Ecto neural progenitor cell (in vitro differentiated cells): ENCODE data around the gene CHST1.

Source experiments
- DNase-seq: peaks from one replicate; pipeline ENCODE4 v3.0.0-alpha.2; 2018; ENCODE audit warnings: low spot score

Gene CHST1

GRCh38 chr11:45644981-45645889 is 20.2 kb downstream of the CHST1 start:
- no peak for DNase-seq

GRCh38 chr11:45643598-45644260 is 21.7 kb downstream of the CHST1 start:
- no peak for DNase-seq

GRCh38 chr11:45641961-45642360 is 23.5 kb downstream of the CHST1 start:
- no peak for DNase-seq

DNA sequence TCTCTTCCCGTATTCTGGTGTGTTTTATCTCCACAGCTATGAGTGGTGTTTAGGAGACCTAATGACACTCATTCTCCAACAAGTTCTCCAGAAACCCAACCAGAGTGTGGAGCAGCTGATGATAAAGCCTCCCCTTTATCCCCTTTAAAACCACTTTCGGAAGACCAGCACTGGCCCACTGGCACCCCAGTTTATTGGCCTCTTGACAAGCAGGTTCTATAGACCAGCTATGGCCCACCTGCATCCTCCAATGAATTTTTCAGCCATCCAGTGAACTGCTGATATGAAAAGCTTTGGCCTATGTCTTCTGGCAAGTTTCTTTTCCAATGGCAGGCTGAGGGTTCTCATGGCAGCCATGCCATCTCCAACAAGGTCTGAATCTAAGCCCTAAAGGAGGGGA is 27.4 kb downstream of the CHST1 start:
- DNase-seq = no peak

- DNase-seq = no peak
These were observed 29.5 kb downstream of the CHST1 start for GRCh38 chr11:45635907-45636306.

DNA sequence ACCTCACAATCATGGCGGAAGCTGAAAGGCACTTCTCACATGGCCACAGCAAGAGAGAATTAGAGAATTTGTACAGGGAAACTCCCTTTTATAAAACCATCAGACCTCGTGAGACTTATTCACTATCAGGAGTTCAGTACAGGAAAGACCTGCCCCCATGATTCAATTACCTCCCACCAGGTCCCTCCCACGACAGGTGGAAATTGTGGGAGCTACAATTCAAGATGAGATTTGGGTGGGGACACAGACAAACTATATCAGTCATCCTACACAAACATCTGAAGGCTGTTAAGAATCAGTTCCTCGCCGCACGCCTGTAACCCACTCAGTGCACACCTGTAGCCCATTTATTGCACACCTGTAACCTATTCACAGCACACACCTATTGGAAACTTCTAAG is 39.8 kb downstream of the CHST1 start:
- DNase-seq = no peak

- DNase-seq = no peak
These were observed 41.3 kb downstream of the CHST1 start for GRCh38 chr11:45624095-45624494.

GRCh38 chr11:45622861-45623260 is 42.6 kb downstream of the CHST1 start:
- DNase-seq = no peak

- DNase-seq = no peak
These were observed 43.1 kb downstream of the CHST1 start for GRCh38 chr11:45622283-45622682.

DNA sequence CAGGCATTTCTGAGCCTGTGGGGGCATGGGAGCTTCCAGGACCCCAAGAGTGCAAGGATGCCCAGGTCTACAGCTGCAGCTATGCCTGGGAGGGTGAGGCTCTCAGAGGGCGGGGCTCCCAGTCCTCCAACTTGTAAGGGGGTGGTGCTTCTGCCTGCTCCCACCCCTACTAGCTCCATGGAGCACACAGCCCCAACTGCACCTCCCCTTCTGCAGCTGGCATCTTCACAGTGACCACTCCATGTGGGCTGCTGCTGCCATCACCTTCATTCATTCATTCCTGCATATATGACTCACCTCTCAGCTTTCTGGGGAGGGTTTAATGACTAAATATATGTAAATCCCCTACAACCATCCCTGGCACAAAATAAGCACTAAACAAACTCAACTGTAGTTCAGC is 43.8 kb downstream of the CHST1 start:
- no peak for DNase-seq

- no peak for DNase-seq
These were observed 45.2 kb downstream of the CHST1 start for GRCh38 chr11:45620243-45620642.

GRCh38 chr11:45618897-45619296 is 46.5 kb downstream of the CHST1 start:
- no peak for DNase-seq

GRCh38 chr11:45617871-45618601 is 47.4 kb downstream of the CHST1 start:
- no peak for DNase-seq

GRCh38 chr11:45616802-45617549 is 48.4 kb downstream of the CHST1 start:
- DNase-seq = no peak

- DNase-seq = no peak
These were observed 50.1 kb downstream of the CHST1 start for GRCh38 chr11:45615182-45615792.

- no peak for DNase-seq
These were observed 51.1 kb downstream of the CHST1 start for GRCh38 chr11:45614196-45614828.

GRCh38 chr11:45610627-45611026 is 54.8 kb downstream of the CHST1 start:
- DNase-seq = no peak

GRCh38 chr11:45609902-45610301 is 55.5 kb downstream of the CHST1 start:
- DNase-seq = no peak

GRCh38 chr11:45609337-45609736 is 56.1 kb downstream of the CHST1 start:
- no peak for DNase-seq

- DNase-seq = no peak
These were observed 57.4 kb downstream of the CHST1 start for GRCh38 chr11:45607995-45608394.
